MM.1S (cell line): ENCODE data around the gene RP9.

Experiments
- DNase-seq: peaks from one replicate; pipeline ENCODE4 v3.0.0-alpha.2; 2015
- H2AFZ ChIP-seq: fragments of 300-600 bp; sonication (generic); 2 replicates; pipeline ENCODE4 v1.6.0; 2016; ENCODE audit warnings: antibody characterized with exemption, low read length
- H3F3A ChIP-seq: fragments of 300-600 bp; sonication (generic); 2 replicates; pipeline ENCODE4 v1.6.1; 2016; ENCODE audit warnings: mild to moderate bottlenecking, antibody characterized with exemption, low read length, moderate library complexity, mixed read lengths; ENCODE audit not compliant: insufficient read depth
- H3K27ac ChIP-seq: fragments of 300-600 bp; sonication (generic); 2 replicates; pipeline ENCODE4 v1.5.1; 2016; ENCODE audit warnings: mild to moderate bottlenecking, low read length
- H3K27me3 ChIP-seq: fragments of 300-600 bp; sonication (generic); replicated peaks from 2 replicates; pipeline ENCODE4 v1.6.0; 2016; ENCODE audit warnings: low read length; ENCODE audit not compliant: insufficient read depth
- H3K36me3 ChIP-seq: fragments of 300-600 bp; sonication (generic); replicated peaks from 2 replicates; pipeline ENCODE4 v1.6.1; 2016; ENCODE audit warnings: mild to moderate bottlenecking, low read length, mixed read lengths; ENCODE audit not compliant: insufficient read depth
- H3K4me1 ChIP-seq: fragments of 300-600 bp; sonication (generic); 2 replicates; pipeline ENCODE4 v1.6.1; 2016; ENCODE audit warnings: low read length, mixed read lengths
- H3K4me2 ChIP-seq: fragments of 300-600 bp; sonication (generic); 2 replicates; pipeline ENCODE4 v1.6.0; 2016; ENCODE audit warnings: low read depth, low read length
- H3K4me3 ChIP-seq: fragments of 300-600 bp; sonication (generic); 2 replicates; pipeline ENCODE4 v1.5.1; 2016; ENCODE audit warnings: low read length, mixed read lengths
- H3K79me2 ChIP-seq: fragments of 300-600 bp; sonication (generic); 2 replicates; pipeline ENCODE4 v1.6.1; 2016; ENCODE audit warnings: mixed run types, low read length, mixed read lengths
- H3K9ac ChIP-seq: fragments of 300-600 bp; sonication (generic); 2 replicates; pipeline ENCODE4 v1.6.1; 2016; ENCODE audit warnings: low read length, mixed read lengths
- H3K9me2 ChIP-seq: fragments of 300-600 bp; sonication (generic); replicated peaks from 2 replicates; pipeline ENCODE4 v1.6.1; 2016; ENCODE audit warnings: mild to moderate bottlenecking, low read length, mixed read lengths; ENCODE audit not compliant: insufficient read depth
- H3K9me3 ChIP-seq: fragments of 300-600 bp; sonication (generic); replicated peaks from 2 replicates; pipeline ENCODE4 v1.6.1; 2016; ENCODE audit warnings: mild to moderate bottlenecking, low read length, mixed read lengths; ENCODE audit not compliant: insufficient read depth
- H4K20me1 ChIP-seq: fragments of 300-600 bp; sonication (generic); 2 replicates; pipeline ENCODE4 v1.6.1; 2016; ENCODE audit warnings: mild to moderate bottlenecking, low read length, moderate library complexity, mixed read lengths; ENCODE audit not compliant: insufficient read depth
- CTCF ChIP-seq: fragments of 300-600 bp; sonication (generic); IDR thresholded peaks from 2 replicates; pipeline ENCODE4 v1.5.1; 2016; ENCODE audit warnings: antibody characterized with exemption, low read length, mixed read lengths
- EZH2 ChIP-seq: fragments of 300-600 bp; sonication (generic); optimal IDR thresholded peaks from 2 replicates; pipeline ENCODE3; 2017; ENCODE audit warnings: low read depth, mild to moderate bottlenecking, antibody characterized with exemption, low read length, mixed read lengths
- EZH2phosphoT487 ChIP-seq: fragments of 300-600 bp; sonication (generic); IDR thresholded peaks from 2 replicates; pipeline ENCODE4 v1.6.1; 2018; ENCODE audit warnings: antibody characterized with exemption, low read length

Gene RP9

DNA sequence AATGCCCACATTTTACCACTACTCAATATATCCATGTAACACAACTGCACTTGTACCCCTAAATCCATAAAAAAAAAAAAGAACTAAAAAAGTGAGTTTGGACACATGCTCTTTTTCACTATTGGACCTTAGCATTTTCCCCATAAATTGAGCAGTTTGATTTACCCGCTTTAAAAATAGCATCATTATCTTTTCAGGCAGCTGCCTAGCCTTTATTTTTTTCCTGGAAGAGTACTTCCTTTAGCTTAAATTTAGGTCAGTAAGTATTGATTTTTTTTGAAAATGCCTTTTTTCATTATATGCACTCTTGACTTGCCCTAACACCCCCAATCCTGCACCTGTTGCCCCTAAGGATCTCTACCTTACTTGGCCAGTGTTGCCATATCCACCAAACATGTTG, 41.3 kb downstream of the RP9 start:
- no peak overlapping the region for H3K4me3 ChIP-seq
- no peaks in the 10 kb centered on the region for H3K4me1 ChIP-seq
- no peak overlapping the region for H2AFZ ChIP-seq
- no peak overlapping the region for H3K27ac ChIP-seq
- H3F3A ChIP-seq, result no peaks in the 10 kb centered on the region
- no peak for DNase-seq
- no peak overlapping the region for H3K4me2 ChIP-seq
- no peak for TF ChIP-seq EZH2
- TF ChIP-seq EZH2phosphoT487, result no peak
- TF ChIP-seq CTCF, result no peak
- H3K9me3 ChIP-seq, result no peaks in the 10 kb centered on the region
- H3K9me2 ChIP-seq, result no peaks in the 10 kb centered on the region
- no peaks in the 10 kb centered on the region for H3K36me3 ChIP-seq
- no peak overlapping the region for H3K9ac ChIP-seq
- H4K20me1 ChIP-seq, result no peaks in the 10 kb centered on the region
- H3K27me3 ChIP-seq, result no peaks in the 10 kb centered on the region
- no peaks in the 10 kb centered on the region for H3K79me2 ChIP-seq

- no peak overlapping the region for H3K4me2 ChIP-seq
- no peaks in the 10 kb centered on the region for H4K20me1 ChIP-seq
- H2AFZ ChIP-seq, result no peak overlapping the region
- no peak for DNase-seq
- no peaks in the 10 kb centered on the region for H3K4me1 ChIP-seq
- H3K27ac ChIP-seq, result no peak overlapping the region
- no peak overlapping the region for H3K9ac ChIP-seq
- H3K79me2 ChIP-seq, result peaks cover 7% of the 10 kb centered on the region
- TF ChIP-seq EZH2phosphoT487 (no peak), CTCF (no peak), EZH2 (no peak)
- no peaks in the 10 kb centered on the region for H3K27me3 ChIP-seq
- no peaks in the 10 kb centered on the region for H3K9me3 ChIP-seq
- H3F3A ChIP-seq, result no peaks in the 10 kb centered on the region
- H3K4me3 ChIP-seq, result no peak overlapping the region
- no peaks in the 10 kb centered on the region for H3K36me3 ChIP-seq
- no peaks in the 10 kb centered on the region for H3K9me2 ChIP-seq
These were observed 42.4 kb downstream of the RP9 start for GRCh38 chr7:33066771-33067170.

- Histone ChIP-seq H3K4me1 (no peaks in the 10 kb centered on the region), H3K4me2 (no peak overlapping the region), H3K9me3 (no peaks in the 10 kb centered on the region), H3K79me2 (peaks cover 15% of the 10 kb centered on the region), H3K27ac (no peak overlapping the region), H3K36me3 (no peaks in the 10 kb centered on the region), H3K27me3 (no peaks in the 10 kb centered on the region), H3K9ac (no peak overlapping the region), H3K9me2 (no peaks in the 10 kb centered on the region), H3F3A (no peaks in the 10 kb centered on the region), H3K4me3 (no peak overlapping the region), H4K20me1 (no peaks in the 10 kb centered on the region), H2AFZ (no peak overlapping the region)
- no peak for DNase-seq
- TF ChIP-seq CTCF (no peak), EZH2 (no peak), EZH2phosphoT487 (no peak)
These were observed 43.2 kb downstream of the RP9 start for GRCh38 chr7:33065981-33066380.
